Activated CD4-positive, CD25-positive, alpha-beta regulatory T cell treated with anti-CD3 and anti-CD28 coated beads, Interleukin-2, amount 50 U/mL, for 16 hours (primary cell): ENCODE results near the gene TGFA.

Experiments
- DNase-seq: peaks from one replicate; pipeline ENCODE4 v3.0.0-alpha.2; 2020; ENCODE audit warnings: low read depth, low spot score

TGFA gene

GRCh38 chr2:70420143-70420542 is 133.5 kb downstream of the TGFA start:
- DNase-seq = no peak

GRCh38 chr2:70418514-70418913 is 135.1 kb downstream of the TGFA start:
- DNase-seq = no peak

DNA sequence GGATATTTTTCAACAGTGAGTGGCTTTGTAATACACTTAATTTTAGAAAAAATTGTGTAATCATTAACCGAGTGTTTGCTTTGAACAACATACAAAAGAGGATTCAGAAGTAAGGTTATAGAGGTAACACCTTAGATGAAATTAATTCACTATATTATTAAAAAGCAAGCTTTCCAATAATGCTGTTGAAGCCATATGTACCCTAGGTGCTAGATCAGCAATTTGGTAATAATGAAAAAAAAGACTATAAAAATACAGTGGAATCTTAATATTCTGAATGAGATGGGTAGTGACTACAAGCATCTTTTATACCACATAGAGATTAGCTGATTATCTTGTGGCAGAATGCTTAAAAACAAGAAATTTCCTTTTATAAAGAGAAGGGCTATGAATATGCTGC is 136.6 kb downstream of the TGFA start:
- DNase-seq = no peak

DNA sequence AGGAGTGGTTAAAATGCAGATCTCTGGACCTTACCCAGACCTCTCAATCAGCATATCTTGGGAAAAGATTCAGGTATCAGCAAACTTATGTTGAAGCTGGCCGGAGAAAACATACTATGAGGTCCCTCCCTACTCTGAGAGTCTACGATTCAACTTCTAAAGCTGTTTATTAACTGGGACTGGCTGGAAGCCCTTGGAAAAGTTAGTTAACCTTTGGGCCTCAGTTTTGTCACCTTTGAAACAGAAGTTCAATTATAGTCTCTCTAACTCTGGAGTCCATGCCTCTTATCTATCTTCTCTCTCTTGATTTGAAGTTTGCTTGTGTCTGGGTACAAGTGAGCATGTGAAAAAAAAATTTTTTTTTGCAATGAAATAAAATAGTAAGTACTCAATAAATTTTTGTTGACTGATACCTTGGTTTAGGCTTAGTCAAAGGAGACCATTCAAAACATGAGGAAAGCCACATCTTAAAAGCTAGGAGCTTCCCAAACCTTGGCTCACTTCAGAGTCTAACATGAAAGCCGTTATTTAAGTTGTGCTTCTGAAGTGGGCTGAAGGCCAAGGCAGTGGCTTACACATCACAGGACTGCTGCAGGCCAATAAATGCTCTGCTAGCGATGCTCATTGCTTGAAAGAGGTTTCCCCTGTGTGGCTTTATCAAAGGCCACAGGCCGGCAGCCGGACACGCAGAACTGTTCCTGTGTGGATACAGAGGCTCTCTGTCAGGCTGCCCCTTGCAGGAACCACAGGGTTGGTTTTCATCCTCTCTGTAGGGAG is 141.1 kb downstream of the TGFA start:
- DNase-seq = no peak

DNA sequence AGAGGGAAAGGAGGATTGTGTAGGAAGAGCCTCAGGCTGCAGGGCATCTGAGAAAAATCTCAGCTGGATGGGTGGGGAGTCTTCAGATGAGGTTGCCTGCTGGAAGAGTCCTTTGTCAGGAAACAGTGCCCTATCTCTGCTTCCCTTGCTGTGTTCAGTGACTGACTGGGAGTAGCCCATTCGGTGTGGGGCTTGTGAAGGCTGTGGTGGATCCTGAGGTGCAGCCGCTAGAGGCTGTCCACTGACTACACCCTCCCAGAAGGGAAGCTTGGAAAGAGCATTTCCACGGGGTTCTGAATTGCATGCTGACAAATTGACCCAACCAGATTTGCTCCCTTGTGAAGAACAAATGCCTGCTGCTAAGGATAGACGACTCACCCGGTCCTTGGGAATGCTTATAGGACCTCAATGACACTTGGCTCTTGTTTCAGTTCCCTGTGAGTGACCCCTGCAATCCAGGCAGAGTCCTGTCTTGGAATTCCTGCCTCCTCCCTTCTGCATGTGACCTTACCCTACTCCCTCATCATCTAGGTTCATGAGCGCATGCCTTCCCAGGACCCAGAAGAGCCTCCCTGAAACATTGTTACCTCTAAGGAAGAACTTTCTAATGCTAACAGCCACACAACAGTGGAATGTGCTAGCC is 142.0 kb downstream of the TGFA start:
- no peak for DNase-seq

GRCh38 chr2:70403267-70404053 is 150.2 kb downstream of the TGFA start:
- DNase-seq = no peak

GRCh38 chr2:70400539-70400938 is 153.1 kb downstream of the TGFA start:
- no peak for DNase-seq

- no peak for DNase-seq
Observed at GRCh38 chr2:70399046-70399445, 154.6 kb downstream of the TGFA start.
